Measurements from ENCODE around the gene KCNJ9. TPM values are rescaled to one million over a fixed set of nuclear protein-coding genes. Genes with fewer than 3 reads are reported as not detected.

KCNJ9 gene
- total and polyA plus RNA-seq, 12 donors, result 0.01 to 0.09 (median 0.07) TPM; not detected in 8

DNA sequence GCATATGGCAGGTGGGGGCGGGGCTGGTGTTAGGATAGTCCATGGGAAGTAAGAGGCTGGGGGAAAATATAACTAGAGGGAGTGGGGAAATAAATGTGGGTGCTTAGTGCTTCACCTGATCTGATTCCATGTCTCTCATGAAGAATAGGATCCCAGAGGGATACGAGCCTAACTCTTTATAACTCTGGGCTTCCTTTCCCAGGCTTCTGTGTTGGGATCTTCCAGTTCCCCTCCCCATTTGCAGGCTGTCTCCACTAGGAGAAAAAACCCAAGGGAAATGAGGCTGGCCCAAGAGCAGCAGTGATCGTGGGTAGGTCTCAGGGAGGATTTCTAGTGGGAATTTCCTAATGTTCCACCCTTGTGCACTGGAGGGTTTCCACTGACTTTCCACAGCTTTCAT is 1.6 kb downstream of the KCNJ9 start:
- Histone ChIP-seq H3K27me3 (peaks cover 6 to 71% (median 66%) of the 10 kb centered on the region in 7 donors), H3K4me3 (no peak overlapping the region), H3K9me3 (no peaks in the 10 kb centered on the region), H3K27ac (no peak overlapping the region), H3K4me1 (peaks cover 0 to 17% (median 7%) of the 10 kb centered on the region in 9 donors), H3K36me3 (no peaks in the 10 kb centered on the region)
- WGBS, 2 donors, result 50 to 55% methylated on average over 3 of the region's 3 CpGs
- DNase-seq (no peak), ATAC-seq (no peak)
- intact Hi-C loops (cut with DNase I), result loop anchor here in 6 of 10 donors (5.0 to 10.0 kb wide), 2 partner anchors 36 to 292 kb away; no protein-coding TSS in a partner anchor
- TF ChIP-seq, protein P1, sequence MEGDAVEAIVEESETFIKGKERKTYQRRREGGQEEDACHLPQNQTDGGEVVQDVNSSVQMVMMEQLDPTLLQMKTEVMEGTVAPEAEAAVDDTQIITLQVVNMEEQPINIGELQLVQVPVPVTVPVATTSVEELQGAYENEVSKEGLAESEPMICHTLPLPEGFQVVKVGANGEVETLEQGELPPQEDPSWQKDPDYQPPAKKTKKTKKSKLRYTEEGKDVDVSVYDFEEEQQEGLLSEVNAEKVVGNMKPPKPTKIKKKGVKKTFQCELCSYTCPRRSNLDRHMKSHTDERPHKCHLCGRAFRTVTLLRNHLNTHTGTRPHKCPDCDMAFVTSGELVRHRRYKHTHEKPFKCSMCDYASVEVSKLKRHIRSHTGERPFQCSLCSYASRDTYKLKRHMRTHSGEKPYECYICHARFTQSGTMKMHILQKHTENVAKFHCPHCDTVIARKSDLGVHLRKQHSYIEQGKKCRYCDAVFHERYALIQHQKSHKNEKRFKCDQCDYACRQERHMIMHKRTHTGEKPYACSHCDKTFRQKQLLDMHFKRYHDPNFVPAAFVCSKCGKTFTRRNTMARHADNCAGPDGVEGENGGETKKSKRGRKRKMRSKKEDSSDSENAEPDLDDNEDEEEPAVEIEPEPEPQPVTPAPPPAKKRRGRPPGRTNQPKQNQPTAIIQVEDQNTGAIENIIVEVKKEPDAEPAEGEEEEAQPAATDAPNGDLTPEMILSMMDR (IDR thresholded peaks at IDR 0.05), result no peak

DNA sequence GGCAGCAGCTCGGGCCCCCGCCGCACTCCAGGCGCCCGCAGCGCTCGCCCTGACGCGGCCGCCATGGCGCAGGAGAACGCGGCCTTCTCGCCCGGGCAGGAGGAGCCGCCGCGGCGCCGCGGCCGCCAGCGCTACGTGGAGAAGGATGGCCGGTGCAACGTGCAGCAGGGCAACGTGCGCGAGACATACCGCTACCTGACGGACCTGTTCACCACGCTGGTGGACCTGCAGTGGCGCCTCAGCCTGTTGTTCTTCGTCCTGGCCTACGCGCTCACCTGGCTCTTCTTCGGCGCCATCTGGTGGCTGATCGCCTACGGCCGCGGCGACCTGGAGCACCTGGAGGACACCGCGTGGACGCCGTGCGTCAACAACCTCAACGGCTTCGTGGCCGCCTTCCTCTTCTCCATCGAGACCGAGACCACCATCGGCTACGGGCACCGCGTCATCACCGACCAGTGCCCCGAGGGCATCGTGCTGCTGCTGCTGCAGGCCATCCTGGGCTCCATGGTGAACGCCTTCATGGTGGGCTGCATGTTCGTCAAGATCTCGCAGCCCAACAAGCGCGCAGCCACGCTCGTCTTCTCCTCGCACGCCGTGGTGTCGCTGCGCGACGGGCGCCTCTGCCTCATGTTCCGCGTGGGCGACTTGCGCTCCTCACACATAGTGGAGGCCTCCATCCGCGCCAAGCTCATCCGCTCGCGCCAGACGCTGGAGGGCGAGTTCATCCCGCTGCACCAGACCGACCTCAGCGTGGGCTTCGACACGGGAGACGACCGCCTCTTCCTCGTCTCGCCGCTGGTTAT is 2.8 kb downstream of the KCNJ9 start:
- DNase-seq (peak; percentile 48 to 63), ATAC-seq (peak; percentile 32 to 72 (median 64))
- no peaks in the 10 kb centered on the region for H3K9me3 ChIP-seq
- H3K27me3 ChIP-seq, result peaks cover 0 to 58% (median 54%) of the 10 kb centered on the region in 7 donors
- H3K36me3 ChIP-seq, result peaks cover 0 to 8% (median 0%) of the 10 kb centered on the region in 9 donors
- WGBS, 2 donors, result 16 to 17% methylated on average over 95 to 96 of the region's 96 CpGs
- intact Hi-C loops (cut with DNase I), result loop anchor here in 6 of 10 donors (5.0 to 10.0 kb wide), 2 partner anchors 37 to 291 kb away; no protein-coding TSS in a partner anchor
- H3K4me3 ChIP-seq, result peak overlapping the region in 9 of 10 donors; percentile 18 to 49 (median 42)
- TF ChIP-seq, protein P1 (IDR thresholded peaks at IDR 0.05), result peak; percentile 41 to 78 (median 69)
- no peak overlapping the region for H3K27ac ChIP-seq
- peaks cover 0 to 11% (median 7%) of the 10 kb centered on the region in 9 donors for H3K4me1 ChIP-seq

DNA sequence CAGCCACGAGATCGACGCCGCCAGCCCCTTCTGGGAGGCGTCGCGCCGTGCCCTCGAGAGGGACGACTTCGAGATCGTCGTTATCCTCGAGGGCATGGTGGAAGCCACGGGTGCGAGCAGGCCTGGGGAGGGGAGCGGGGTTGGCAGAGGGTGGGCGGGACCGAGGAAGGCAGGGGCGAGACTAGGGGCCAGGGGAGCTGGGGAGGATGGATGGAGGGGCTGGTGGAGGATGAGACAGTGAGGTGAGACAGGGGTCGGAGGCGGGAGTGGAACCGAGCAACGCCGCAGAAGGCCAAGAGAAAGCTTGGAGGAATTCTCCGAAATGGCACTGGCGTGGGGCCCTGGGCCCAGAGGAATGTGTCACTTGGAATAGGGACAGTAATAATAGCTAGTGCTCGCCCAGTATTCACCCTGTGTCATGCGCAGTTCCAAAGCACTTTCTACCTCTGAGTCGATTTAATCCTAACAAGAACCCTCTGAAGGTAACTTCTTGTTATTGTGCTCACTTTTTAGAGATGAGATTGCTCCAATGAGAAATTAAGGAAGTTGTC is 3.5 kb downstream of the KCNJ9 start:
- H3K4me1 ChIP-seq, result peaks cover 0 to 11% (median 7%) of the 10 kb centered on the region in 9 donors
- no peak overlapping the region for H3K27ac ChIP-seq
- H3K9me3 ChIP-seq, result no peaks in the 10 kb centered on the region
- WGBS, 2 donors, result 73 to 77% methylated on average over 30 of the region's 30 CpGs
- intact Hi-C loops (cut with DNase I), result loop anchor here in 6 of 10 donors (5.0 to 10.0 kb wide), 2 partner anchors 38 to 290 kb away; no protein-coding TSS in a partner anchor
- TF ChIP-seq, protein P1 (IDR thresholded peaks at IDR 0.05), result no peak
- DNase-seq (no peak), ATAC-seq (peak in 4 of 8 donors; percentile 2 to 18 (median 8))
- peaks cover 0 to 52% (median 47%) of the 10 kb centered on the region in 7 donors for H3K27me3 ChIP-seq
- no peak overlapping the region for H3K4me3 ChIP-seq
- peaks cover 0 to 11% (median 0%) of the 10 kb centered on the region in 9 donors for H3K36me3 ChIP-seq

Data from heart right ventricle (tissue), 16 donors.